ENCODE measurements around the gene DYNC2LI1. TPM values are rescaled to one million over a fixed set of nuclear protein-coding genes. Genes with fewer than 3 reads are reported as not detected.

DYNC2LI1 gene
- total RNA-seq, 1 donor from 2014 or later, result 30.1 TPM

Other genes with a start within 250 kb of the DYNC2LI1 start
- gene THADA, start 178.0 kb upstream of the DYNC2LI1 start, total RNA-seq, result 38.6 and 39.4 TPM in 2 replicates
- 9.0 and 10.4 TPM in 2 replicates for gene PLEKHH2, start 136.8 kb upstream of the DYNC2LI1 start, total RNA-seq
- 0.57 TPM in 1 of 2 replicates, not detected in the other for gene C1GALT1C1L, start 97.6 kb upstream of the DYNC2LI1 start, total RNA-seq
- not detected in 2 replicates for gene ABCG5, start 64.8 kb downstream of the DYNC2LI1 start, total RNA-seq
- gene ABCG8, start 64.9 kb downstream of the DYNC2LI1 start, total RNA-seq, result not detected in 2 replicates
- 105 and 114 TPM in 2 replicates for gene LRPPRC, start 221.9 kb downstream of the DYNC2LI1 start, total RNA-seq